Activated CD4-positive, alpha-beta T cell treated with anti-CD3 and anti-CD28 coated beads, Interleukin-2, amount 10 ng/mL, durations not matched to agents 24 days and 14 days (primary cell): ENCODE data around the gene DIPK1C. TPM values are rescaled to one million over a fixed set of nuclear protein-coding genes. Genes with fewer than 3 reads are reported as not detected.
"Not testable (repeated sequence)": the region's sequence is repeated elsewhere in the genome, so short reads cannot be mapped to it uniquely, and the experiment has no call there.

Experiments
- DNase-seq: peaks from one replicate; pipeline ENCODE4 v3.0.0; 2022
- H3K27ac Mint-ChIP-seq: one replicate; pipeline ENCODE4 v1.8.0; 2022; ENCODE audit warnings: mild to moderate bottlenecking, mixed read lengths
- H3K27me3 Mint-ChIP-seq: one replicate; pipeline ENCODE4 v1.8.0; 2022; ENCODE audit warnings: mixed read lengths
- H3K36me3 Mint-ChIP-seq: one replicate; pipeline ENCODE4 v1.8.0; 2022; ENCODE audit warnings: low read depth, mild to moderate bottlenecking, mixed read lengths
- H3K4me1 Mint-ChIP-seq: one replicate; pipeline ENCODE4 v1.8.0; 2021; ENCODE audit warnings: mixed read lengths
- H3K4me3 Mint-ChIP-seq: one replicate; pipeline ENCODE4 v1.8.0; 2022; ENCODE audit warnings: mild to moderate bottlenecking, moderate library complexity, mixed read lengths
- H3K9me3 Mint-ChIP-seq: one replicate; pipeline ENCODE4 v1.8.0; 2021; ENCODE audit warnings: mixed read lengths
- intact Hi-C: fragments of 100-400 bp; cut with micrococcal nuclease; formaldehyde crosslinking; loops from one replicate; pipeline ENCODE4 v1.15.1; 2023
- total RNA-seq: library from RNA; stranded (reverse); gene quantifications from 2 replicates; pipeline ENCODE4 v1.2.3, GENCODE V29; 2022

The DIPK1C gene
- not detected in 2 replicates for total RNA-seq

DNA sequence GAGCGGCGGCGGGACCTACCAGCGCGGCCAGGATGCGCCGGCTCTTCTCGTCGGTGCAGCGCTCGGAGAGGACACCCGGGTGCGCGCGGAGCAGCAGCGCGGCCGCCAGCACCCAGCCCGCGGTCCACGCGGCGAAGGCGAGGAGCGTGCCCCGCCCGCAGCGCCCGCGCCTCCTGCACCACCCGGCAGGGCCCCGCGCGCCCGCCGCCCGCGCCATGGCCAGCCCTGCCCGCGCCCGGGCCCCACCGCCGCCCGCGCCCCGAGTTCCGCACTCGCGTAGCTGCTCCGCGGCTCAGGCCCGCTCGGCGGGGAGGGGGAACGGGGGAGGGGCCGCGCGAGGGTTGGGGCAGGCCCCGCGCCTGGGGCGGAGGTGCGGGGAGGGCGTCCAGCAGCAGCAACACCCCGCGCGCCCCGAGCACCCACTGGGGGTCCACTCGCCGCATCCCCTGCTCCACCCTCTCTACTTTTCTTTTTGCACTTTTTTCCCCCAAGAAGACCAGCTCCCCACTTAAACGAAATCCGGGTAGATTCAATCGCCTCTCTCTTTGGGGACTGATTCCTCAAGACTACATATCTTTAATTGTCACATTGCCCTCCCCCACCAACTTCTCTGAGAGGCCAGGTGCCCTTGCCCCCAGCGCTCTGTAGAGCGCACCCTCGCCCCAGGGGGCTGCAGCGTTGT, at the start of gene DIPK1C:
Gene DIPK1C (minus strand): TSS at position 266 of the 682 bp plus-strand sequence. CDS start 49 bp downstream, at position 217.
- peaks cover 66% of the 10 kb centered on the region for H3K27me3 Mint-ChIP-seq
- no peaks in the 10 kb centered on the region for H3K36me3 Mint-ChIP-seq
- intact Hi-C loops, result no loop called here
- DNase-seq, result no peak
- H3K9me3 Mint-ChIP-seq, result no peaks in the 10 kb centered on the region
- peak within 1 kb of the TSS; percentile 43 for H3K4me3 Mint-ChIP-seq
- H3K4me1 Mint-ChIP-seq, result no peaks in the 10 kb centered on the region
- no peak within 1 kb of the TSS for H3K27ac Mint-ChIP-seq

DNA sequence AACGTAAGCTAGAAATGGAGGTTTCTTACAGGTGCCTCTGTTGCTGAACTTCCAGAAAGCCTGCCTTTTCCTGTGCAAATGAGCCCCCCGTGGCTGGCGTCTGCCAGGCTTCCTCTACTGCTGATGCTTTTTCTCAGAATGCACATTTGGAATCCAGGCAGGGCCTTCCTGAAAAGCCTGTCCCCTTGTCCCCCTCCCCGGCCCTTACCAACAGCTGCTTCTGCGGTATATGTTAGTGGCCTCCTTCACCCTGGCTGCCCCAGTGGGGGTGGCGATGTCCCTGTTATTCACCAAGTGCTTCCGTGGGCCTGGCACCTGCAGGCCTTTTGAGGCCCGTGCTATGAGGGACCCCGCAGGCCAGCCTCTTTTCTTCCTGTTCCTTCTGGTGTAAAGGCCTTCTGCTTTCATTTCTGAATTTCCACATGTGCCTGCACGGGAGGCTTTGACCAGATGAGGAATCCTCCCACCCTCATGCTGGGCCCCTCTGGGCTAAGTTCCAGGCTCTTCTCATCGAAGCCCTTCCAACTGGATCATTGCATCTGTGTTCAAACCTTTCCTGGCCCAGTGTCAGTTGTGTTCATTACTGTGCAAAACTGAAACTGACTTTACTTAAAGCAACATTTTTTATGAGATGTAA, 49.5 kb upstream of the DIPK1C start:
- H3K27me3 Mint-ChIP-seq, result no peaks in the 10 kb centered on the region

DNA sequence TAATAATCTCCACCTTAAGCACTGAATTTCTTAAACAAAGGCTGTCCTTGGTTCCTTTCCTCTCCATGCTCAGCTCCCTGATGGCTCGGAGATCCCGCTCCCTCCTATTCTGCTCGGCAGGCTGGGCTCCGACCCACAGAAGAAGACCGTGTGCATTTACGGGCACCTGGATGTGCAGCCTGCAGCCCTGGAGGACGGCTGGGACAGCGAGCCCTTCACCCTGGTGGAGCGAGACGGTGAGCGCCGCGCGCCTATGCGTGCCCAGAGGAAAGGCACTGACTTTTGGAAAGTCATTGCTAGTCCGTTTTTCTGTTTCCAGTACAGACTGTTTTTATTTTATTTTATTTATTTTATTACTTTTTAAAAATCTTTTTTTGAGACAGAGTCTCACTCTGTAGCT, 48.7 kb upstream of the DIPK1C start:
- Mint-ChIP-seq H3K36me3 (peaks cover 68% of the 10 kb centered on the region), H3K27me3 (no peaks in the 10 kb centered on the region), H3K9me3 (no peaks in the 10 kb centered on the region), H3K4me1 (peaks cover 22% of the 10 kb centered on the region), H3K27ac (no peak overlapping the region), H3K4me3 (no peak overlapping the region)
- DNase-seq, result no peak
- intact Hi-C loops, result no loop called here

More for the DNA sequence above, 49.5 kb upstream of the DIPK1C start:
- DNase-seq, result no peak
- Mint-ChIP-seq H3K36me3 (peaks cover 68% of the 10 kb centered on the region), H3K4me3 (no peak overlapping the region), H3K27ac (no peak overlapping the region), H3K4me1 (peaks cover 16% of the 10 kb centered on the region), H3K9me3 (no peaks in the 10 kb centered on the region)
- intact Hi-C loops, result no loop called here

DNA sequence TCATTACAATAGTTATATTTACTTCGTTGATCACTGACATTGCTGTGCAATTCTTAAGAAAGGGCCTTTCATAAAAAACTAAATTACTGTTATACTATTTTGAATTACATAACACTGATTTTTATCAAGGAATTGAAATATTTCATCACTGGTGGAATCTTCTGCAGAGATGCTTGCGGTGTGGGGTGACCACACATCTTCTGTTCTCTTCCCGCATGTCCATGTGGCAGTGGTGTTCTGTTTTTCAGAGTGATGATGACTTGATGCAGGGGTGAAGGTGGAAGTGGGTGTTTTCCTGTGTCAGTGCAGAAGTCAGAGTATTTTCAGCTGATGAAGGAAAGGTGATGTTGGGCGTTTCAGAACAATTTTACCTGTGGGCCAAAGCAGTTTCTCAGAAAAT, 46.0 kb upstream of the DIPK1C start:
- DNase-seq, result no peak
- intact Hi-C loops, result no loop called here
- Mint-ChIP-seq H3K27ac (no peak overlapping the region), H3K9me3 (no peaks in the 10 kb centered on the region), H3K4me1 (peaks cover 41% of the 10 kb centered on the region), H3K4me3 (no peak overlapping the region), H3K27me3 (no peaks in the 10 kb centered on the region), H3K36me3 (peaks cover 63% of the 10 kb centered on the region)

DNA sequence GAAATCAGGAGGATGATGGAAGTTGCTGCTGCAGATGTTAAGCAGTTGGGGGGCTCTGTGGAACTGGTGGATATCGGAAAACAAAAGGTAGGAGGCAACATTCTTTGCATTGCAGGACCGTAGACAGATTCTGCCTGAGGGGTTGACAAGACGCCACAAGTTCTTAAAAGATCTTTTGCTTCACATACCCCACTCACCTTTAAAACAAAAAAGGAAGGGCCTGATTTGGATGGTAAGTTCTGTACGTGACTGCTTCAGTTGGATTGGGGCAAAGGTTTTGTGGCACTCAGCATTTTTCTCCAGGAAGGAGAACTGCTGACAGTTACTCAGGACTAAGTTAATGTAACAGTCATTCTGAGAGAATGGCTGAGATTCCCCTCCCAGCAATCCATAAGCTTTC, 44.3 kb upstream of the DIPK1C start:
- DNase-seq, result no peak
- H3K36me3 Mint-ChIP-seq, result peaks cover 57% of the 10 kb centered on the region

DNA sequence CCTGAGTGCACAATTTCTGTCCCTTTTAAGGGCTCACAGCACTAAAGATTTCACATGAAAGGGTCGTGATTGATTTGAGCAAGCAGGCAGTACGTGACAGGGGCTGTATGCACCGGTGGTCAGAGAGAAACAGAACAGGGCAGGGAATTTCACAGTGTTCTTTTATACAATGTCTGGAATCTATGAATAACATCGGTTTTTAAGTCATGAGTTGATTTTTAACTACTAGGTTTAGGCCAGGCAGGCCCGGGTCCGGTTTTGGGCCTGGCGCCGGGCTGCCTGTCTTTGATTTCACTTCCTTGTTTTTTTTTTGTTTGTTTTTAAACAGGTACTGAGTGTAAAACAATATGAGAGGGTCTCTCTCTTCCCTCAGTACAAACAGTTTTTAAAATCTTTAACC, 43.7 kb upstream of the DIPK1C start:
- H3K36me3 Mint-ChIP-seq, result peaks cover 55% of the 10 kb centered on the region
- H3K27me3 Mint-ChIP-seq, H3K9me3 Mint-ChIP-seq, intact Hi-C loops, DNase-seq: not testable (repeated sequence)
- peak overlapping the region; percentile 81 for H3K27ac Mint-ChIP-seq
- peaks cover 49% of the 10 kb centered on the region for H3K4me1 Mint-ChIP-seq
- H3K4me3 Mint-ChIP-seq, result peak overlapping the region; percentile 90

More for the DNA sequence above, 44.3 kb upstream of the DIPK1C start:
- Mint-ChIP-seq H3K9me3 (no peaks in the 10 kb centered on the region), H3K4me3 (peak overlapping the region; percentile 90), H3K4me1 (peaks cover 46% of the 10 kb centered on the region), H3K27me3 (no peaks in the 10 kb centered on the region), H3K27ac (peak overlapping the region; percentile 21)
- intact Hi-C loops, result no loop called here

DNA sequence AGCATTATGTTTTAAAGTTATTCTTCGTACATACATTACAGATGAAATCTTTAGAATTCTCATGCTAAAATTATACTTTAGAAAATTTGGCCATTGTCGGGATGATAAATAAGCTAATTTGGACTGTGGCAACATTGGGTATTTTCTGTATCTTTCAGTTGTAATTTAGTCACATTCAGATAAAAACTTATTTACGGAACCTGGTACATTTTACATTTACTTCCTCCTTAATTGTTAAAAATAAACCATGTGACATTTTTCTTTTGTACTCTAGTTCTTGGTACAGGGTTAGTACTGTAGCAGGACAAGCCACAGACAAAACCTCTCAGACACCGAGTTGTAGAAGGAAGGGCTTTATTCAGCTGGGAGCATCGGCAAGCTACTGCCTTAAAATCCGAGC, 43.3 kb upstream of the DIPK1C start:
- intact Hi-C loops, result no loop called here
- H3K36me3 Mint-ChIP-seq, result peaks cover 52% of the 10 kb centered on the region

DNA sequence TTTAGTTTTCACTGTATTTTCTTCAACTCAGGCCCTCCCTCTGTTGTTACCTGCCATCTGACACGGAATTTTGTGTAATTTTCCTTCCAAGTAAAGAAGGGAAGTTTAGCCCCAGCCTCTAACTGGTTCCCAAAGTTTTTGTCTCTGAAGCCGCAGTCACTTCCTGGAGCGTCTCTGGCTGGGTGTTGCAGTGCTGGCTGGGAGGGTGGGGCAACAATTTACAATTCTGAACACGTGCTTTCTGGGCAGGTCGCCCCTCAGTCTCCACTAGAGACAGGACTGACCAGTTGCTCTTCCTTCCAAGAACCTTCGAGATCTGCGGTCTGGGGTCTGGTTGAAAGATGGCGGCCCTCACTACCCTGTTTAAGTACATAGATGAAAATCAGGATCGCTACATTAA, 42.5 kb upstream of the DIPK1C start:
- intact Hi-C loops, result loop anchor here (1.0 to 5.0 kb wide), 6 partner anchors 98 to 711 kb away; partner anchors contain the start of genes TIMM21, TSHZ1 and ZNF407
- H3K27ac Mint-ChIP-seq, result peak overlapping the region; percentile 100
- DNase-seq, result peak; percentile 89
- H3K36me3 Mint-ChIP-seq, result peaks cover 50% of the 10 kb centered on the region
- peaks cover 51% of the 10 kb centered on the region for H3K4me1 Mint-ChIP-seq
- H3K27me3 Mint-ChIP-seq, result peaks cover 3% of the 10 kb centered on the region
- no peaks in the 10 kb centered on the region for H3K9me3 Mint-ChIP-seq
- H3K4me3 Mint-ChIP-seq, result peak overlapping the region; percentile 90

More for the DNA sequence above, 43.3 kb upstream of the DIPK1C start:
- peak overlapping the region; percentile 81 for H3K27ac Mint-ChIP-seq
- H3K9me3 Mint-ChIP-seq, result no peaks in the 10 kb centered on the region
- peak overlapping the region; percentile 90 for H3K4me3 Mint-ChIP-seq
- peaks cover 3% of the 10 kb centered on the region for H3K27me3 Mint-ChIP-seq
- DNase-seq, result no peak
- H3K4me1 Mint-ChIP-seq, result peaks cover 51% of the 10 kb centered on the region

DNA sequence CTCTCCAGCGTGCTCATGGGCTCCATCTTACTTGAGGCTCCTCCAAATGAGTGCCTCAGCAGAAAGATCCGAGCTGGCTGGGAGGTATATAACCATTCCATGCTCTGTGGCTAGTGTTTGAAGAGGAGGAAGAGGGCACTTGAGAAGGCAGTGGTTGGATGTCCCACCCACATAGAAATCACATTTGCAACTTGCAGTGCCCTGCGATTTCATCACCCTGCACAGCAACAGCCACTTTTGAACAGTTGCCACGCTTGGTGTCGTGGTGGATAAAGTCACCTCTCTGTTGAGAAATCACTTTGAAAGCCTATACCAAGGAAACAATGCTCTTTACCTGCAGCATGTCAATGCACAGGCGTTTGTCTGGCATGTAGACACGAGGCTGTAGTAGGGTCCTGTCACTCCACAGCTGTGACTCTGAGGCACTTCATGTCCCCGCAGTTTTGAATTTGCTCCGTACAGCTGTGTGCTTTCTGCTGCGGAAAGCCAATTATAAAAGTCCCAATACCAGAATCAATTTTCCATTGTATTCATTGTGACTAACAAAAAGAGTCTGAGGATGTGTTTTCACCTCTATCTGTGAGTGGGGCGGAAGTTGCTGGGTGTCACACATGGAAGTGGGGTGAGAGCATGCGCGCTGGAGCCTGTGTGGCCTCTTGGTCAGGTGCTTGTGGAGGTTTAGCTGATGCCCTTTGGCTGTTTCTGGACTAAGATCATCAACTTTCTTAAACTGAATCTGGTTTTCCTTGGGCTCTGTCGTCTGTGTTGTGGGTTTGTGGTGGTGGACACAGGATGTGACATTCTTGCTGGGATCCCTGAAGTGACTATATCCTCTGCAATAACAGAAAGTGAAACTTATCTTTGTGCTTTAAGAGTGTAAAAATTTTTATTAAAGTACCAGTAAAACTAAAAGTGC, 41.9 kb upstream of the DIPK1C start:
- Mint-ChIP-seq H3K4me3 (peak overlapping the region; percentile 90), H3K9me3 (no peaks in the 10 kb centered on the region), H3K4me1 (peaks cover 51% of the 10 kb centered on the region), H3K27me3 (peaks cover 5% of the 10 kb centered on the region), H3K27ac (peak overlapping the region; percentile 100), H3K36me3 (peaks cover 46% of the 10 kb centered on the region)
- intact Hi-C loops, result loop anchor here (1.0 to 5.0 kb wide), 6 partner anchors 98 to 711 kb away; partner anchors contain the start of genes TIMM21, TSHZ1 and ZNF407
- peak; percentile 94 for DNase-seq

DNA sequence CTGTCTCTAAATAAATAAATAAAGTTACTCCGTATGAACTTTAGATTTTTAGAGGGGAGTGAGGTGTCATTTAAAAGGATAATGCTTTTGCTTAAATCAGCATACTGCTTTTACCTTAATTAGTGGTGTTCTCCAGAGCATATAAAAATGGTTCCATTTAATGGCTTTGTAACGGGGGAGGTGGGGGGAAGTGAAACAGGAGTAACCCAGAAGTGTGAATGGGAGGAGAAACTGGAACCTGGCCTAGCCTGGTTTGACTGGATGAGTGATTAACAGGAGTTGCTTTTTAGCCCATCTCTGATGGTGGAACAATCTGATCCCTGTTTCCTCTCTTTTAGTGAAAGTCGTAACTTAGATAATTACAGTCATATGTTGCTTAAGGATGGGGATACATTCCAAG, 40.7 kb upstream of the DIPK1C start:
- intact Hi-C loops, result loop anchor here (5.0 kb wide), 2 partner anchors 125 to 435 kb away; no protein-coding TSS in a partner anchor
- DNase-seq, result no peak
- Mint-ChIP-seq H3K36me3 (peaks cover 36% of the 10 kb centered on the region), H3K9me3 (no peaks in the 10 kb centered on the region), H3K4me3 (peak overlapping the region; percentile 90), H3K27ac (peak overlapping the region; percentile 100), H3K27me3 (peaks cover 8% of the 10 kb centered on the region), H3K4me1 (peaks cover 50% of the 10 kb centered on the region)

DNA sequence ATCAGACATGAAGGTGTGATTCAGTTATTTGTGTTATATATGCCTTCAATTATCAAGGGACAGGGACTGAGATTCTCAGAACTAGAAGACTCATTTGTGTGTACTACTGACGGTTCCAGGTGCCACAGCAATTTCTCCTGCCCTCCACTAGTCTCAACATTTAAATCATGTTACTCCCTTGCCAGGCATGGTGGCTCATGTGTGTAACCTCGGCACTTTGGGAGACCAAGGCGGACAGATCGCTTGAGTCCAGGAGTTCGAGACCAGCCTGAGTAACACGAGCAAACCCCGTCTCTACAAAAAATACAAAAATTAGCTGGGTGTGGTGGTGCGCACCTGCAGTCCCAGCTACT, 40.2 kb upstream of the DIPK1C start:
- H3K36me3 Mint-ChIP-seq, result peaks cover 32% of the 10 kb centered on the region
- H3K4me1 Mint-ChIP-seq, result peaks cover 50% of the 10 kb centered on the region

DNA sequence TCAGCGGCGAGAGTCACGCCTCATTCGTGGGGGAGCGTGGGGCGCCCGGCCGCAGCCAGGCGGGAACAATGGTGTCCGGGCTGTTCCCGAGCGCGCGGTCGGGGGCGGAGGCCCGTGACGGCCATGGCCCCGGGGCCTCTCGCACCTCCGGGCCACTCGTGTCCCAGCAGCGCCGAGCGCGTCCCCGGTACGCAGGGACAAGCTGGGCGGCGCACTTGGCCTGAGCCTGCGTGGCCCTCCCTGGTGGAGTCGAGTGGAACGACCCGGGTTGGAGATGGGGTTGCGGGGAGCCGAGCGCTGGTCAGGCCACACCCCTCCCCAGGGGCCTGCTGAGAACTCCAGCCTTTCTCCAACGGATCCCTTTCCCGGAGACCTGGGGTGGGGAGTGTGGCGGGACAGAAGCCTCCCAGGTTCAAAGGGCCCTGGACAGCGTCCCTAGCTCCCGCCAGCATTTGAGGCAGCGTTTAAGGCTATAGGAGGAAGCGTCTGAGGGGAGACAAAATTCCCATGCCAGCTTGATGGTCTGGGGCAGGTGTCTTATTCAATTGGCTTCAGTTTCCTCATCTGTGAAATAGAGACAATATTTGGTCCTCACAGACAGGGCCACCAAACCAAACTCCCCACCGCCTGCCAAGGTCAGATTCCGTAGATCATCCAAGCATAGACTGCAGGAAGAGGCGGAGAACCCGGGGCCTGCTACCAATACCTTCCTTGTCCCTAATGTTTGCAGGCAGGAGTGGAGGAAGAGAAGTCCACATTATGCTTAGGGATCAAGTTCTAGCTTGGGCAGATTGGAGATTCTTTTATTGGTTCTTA, 39.6 kb upstream of the DIPK1C start:
- H3K9me3 Mint-ChIP-seq, result no peaks in the 10 kb centered on the region
- intact Hi-C loops, result loop anchor here (5.0 kb wide), 2 partner anchors 124 to 434 kb away; no protein-coding TSS in a partner anchor
- DNase-seq, result peak; percentile 85
- peaks cover 48% of the 10 kb centered on the region for H3K4me1 Mint-ChIP-seq
- peaks cover 28% of the 10 kb centered on the region for H3K36me3 Mint-ChIP-seq
- H3K4me3 Mint-ChIP-seq, result peak overlapping the region; percentile 90
- peaks cover 12% of the 10 kb centered on the region for H3K27me3 Mint-ChIP-seq
- H3K27ac Mint-ChIP-seq, result peak overlapping the region; percentile 100

More for the DNA sequence above, 40.2 kb upstream of the DIPK1C start:
- H3K27ac Mint-ChIP-seq, result peak overlapping the region; percentile 100
- H3K27me3 Mint-ChIP-seq, result peaks cover 10% of the 10 kb centered on the region
- intact Hi-C loops, result loop anchor here (5.0 kb wide), 2 partner anchors 125 to 435 kb away; no protein-coding TSS in a partner anchor
- H3K4me3 Mint-ChIP-seq, result peak overlapping the region; percentile 90
- no peak for DNase-seq
- no peaks in the 10 kb centered on the region for H3K9me3 Mint-ChIP-seq
